Spleen (tissue), 7 donors: Measurements from ENCODE around the gene GMFB.

Source experiments
- CTCF ChIP-seq, 11 experiments: fragments of 200-600 bp in 7 of 11; fragments of 450-650 bp in 4 of 11; sonication (generic) in 4 of 11; IDR thresholded peaks in 8 of 11; conservative IDR thresholded peaks in 3 of 11; 1 replicate in 7 of 11; 2 replicates in 4 of 11; pipeline versions ENCODE4 v1.4.0 to v1.8.0; 2016 to 2021; ENCODE audit warnings: antibody characterized with exemption in 11 of 11, inconsistent platforms in 4 of 11, mild to moderate bottlenecking in 1 of 11
- POLR2A ChIP-seq, 3 donors: fragments of 450-650 bp; IDR thresholded peaks; one replicate each; pipeline ENCODE4 v1.5.1; 2017; ENCODE audit warnings: antibody characterized with exemption in 3 of 3, mild to moderate bottlenecking in 1 of 3
- donor health status: DM: no; HTN: no; CAD: no; lungs with moderate emphysema.
- donor health status: DM: no; HTN: no; CAD: no.
- donor health status: DM: no; HTN: no; CAD: no.

- TF ChIP-seq POLR2A (IDR thresholded peaks at IDR 0.05) (no peak), CTCF (IDR thresholded peaks at IDR 0.05 in 8 of 11, conservative IDR thresholded peaks at IDR 0.05 in 3 of 11) (peak in 1 of 11 experiments; percentile 15)
These were observed 521 bp upstream of the GMFB start for GRCh38 chr14:54489318-54489683.
